OCI-LY3 (cell line): ENCODE results near the gene TSPEAR.

Experiments
- H2AFZ ChIP-seq: fragments of 200-600, 300-600 bp; shearing (Covaris generic); 2 replicates; pipeline ENCODE4 v1.6.0; 2014; ENCODE audit warnings: antibody characterized with exemption, low read depth, low read length
- H3K27ac ChIP-seq: fragments of 200-600, 300-600 bp; sonication (generic); 2 replicates; pipeline ENCODE4 v1.5.1; 2014; ENCODE audit warnings: mild to moderate bottlenecking, low read length, moderate library complexity, mixed read lengths
- H3K27me3 ChIP-seq: fragments of 200-600, 300-600 bp; sonication (generic); 2 replicates; pipeline ENCODE4 v1.6.1; 2014; ENCODE audit warnings: low read depth, low read length, mixed read lengths
- H3K36me3 ChIP-seq: fragments of 200-600, 300-600 bp; sonication (generic); replicated peaks from 2 replicates; pipeline ENCODE3; 2014; ENCODE audit warnings: low read depth, low read length, mixed read lengths
- H3K4me1 ChIP-seq: fragments of 300-600, 200-600 bp; sonication (generic); 2 replicates; pipeline ENCODE4 v1.6.1; 2014; ENCODE audit warnings: low read length, mixed read lengths
- H3K4me2 ChIP-seq: fragments of 200-600, 300-600 bp; sonication (generic); 2 replicates; pipeline ENCODE4 v1.6.1; 2014; ENCODE audit warnings: low read length, mixed read lengths
- H3K4me3 ChIP-seq: fragments of 300-600, 200-600 bp; sonication (generic); 2 replicates; pipeline ENCODE4 v1.5.1; 2014; ENCODE audit warnings: antibody characterized with exemption, mild to moderate bottlenecking, low read length, moderate library complexity
- H3K79me2 ChIP-seq: fragments of 300-600, 200-600 bp; shearing (Covaris generic); 2 replicates; pipeline ENCODE4 v1.6.1; 2014; ENCODE audit warnings: mild to moderate bottlenecking, low read length, mixed read lengths
- H3K9ac ChIP-seq: fragments of 300-600, 200-600 bp; shearing (Covaris generic); 2 replicates; pipeline ENCODE4 v1.6.0; 2014; ENCODE audit warnings: mild to moderate bottlenecking, low read length, moderate library complexity
- H3K9me3 ChIP-seq: fragments of 200-600, 300-600 bp; shearing (Covaris generic); 2 replicates; pipeline ENCODE4 v1.6.1; 2014; ENCODE audit warnings: low read length, mixed read lengths; ENCODE audit not compliant: insufficient read depth
- H4K20me1 ChIP-seq: fragments of 200-600, 300-600 bp; sonication (generic); 2 replicates; pipeline ENCODE4 v1.6.1; 2016; ENCODE audit warnings: low read length, mixed read lengths; ENCODE audit not compliant: insufficient read depth
- EZH2phosphoT487 ChIP-seq: fragments of 200-600 bp; shearing (Covaris generic); IDR thresholded peaks from 2 replicates; pipeline ENCODE4 v1.6.1; 2018; ENCODE audit warnings: antibody characterized with exemption, mixed run types, low read depth
- TF ChIP-seq, protein P1 (sequence below): fragments of 200-600, 300-600 bp; sonication (generic); IDR thresholded peaks from 2 replicates; pipeline ENCODE4 v1.5.1; 2014; ENCODE audit warnings: antibody characterized with exemption, low read length, low read depth

TSPEAR gene

DNA sequence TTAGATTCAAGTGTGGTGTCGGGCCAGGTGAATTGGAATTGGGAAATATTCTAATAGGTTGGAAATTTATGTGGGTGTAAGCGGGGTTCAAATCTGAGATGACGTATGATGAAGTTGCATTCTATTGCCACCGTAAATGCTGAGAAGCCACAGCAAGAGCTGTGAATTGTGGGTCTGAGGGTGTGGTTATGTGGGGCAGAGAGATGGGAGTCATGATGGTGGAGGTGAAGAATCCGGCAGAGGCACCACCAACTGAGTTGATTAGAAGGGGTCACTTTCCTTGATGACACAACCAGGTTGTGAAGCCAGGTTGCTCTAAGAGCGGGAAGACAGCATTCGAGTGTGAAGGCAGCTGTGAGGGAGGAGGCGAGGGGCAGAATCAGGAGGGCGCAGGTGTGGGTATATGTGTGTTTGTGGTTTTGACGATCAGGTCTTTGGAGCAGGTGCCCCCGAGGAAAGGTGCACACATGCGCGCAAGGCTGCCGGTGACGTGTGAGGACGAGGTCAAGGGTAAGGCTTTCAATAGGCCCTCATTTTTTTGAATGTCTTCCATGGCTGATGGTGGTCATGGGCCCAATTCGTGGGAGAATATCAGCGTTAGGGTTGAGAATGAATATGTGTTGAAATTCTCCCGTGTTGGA lies 237.3 kb downstream of the TSPEAR start:
- H4K20me1 ChIP-seq = no peaks in the 10 kb centered on the region
- H3K4me1 ChIP-seq = no peaks in the 10 kb centered on the region
- no peaks in the 10 kb centered on the region for H3K36me3 ChIP-seq
- H3K79me2 ChIP-seq = no peaks in the 10 kb centered on the region
- no peak for TF ChIP-seq EZH2phosphoT487
- TF ChIP-seq, protein P1, sequence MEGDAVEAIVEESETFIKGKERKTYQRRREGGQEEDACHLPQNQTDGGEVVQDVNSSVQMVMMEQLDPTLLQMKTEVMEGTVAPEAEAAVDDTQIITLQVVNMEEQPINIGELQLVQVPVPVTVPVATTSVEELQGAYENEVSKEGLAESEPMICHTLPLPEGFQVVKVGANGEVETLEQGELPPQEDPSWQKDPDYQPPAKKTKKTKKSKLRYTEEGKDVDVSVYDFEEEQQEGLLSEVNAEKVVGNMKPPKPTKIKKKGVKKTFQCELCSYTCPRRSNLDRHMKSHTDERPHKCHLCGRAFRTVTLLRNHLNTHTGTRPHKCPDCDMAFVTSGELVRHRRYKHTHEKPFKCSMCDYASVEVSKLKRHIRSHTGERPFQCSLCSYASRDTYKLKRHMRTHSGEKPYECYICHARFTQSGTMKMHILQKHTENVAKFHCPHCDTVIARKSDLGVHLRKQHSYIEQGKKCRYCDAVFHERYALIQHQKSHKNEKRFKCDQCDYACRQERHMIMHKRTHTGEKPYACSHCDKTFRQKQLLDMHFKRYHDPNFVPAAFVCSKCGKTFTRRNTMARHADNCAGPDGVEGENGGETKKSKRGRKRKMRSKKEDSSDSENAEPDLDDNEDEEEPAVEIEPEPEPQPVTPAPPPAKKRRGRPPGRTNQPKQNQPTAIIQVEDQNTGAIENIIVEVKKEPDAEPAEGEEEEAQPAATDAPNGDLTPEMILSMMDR = no peak
- 0 out of 2 replicates have a peak, but pooled peaks cover 5% of the 10 kb centered on the region for H3K27me3 ChIP-seq
- H3K9ac ChIP-seq = no peak overlapping the region
- H3K9me3 ChIP-seq = no peaks in the 10 kb centered on the region
- no peak overlapping the region for H2AFZ ChIP-seq
- no peak overlapping the region for H3K4me3 ChIP-seq
- H3K27ac ChIP-seq = no peak overlapping the region
- no peak overlapping the region for H3K4me2 ChIP-seq

DNA sequence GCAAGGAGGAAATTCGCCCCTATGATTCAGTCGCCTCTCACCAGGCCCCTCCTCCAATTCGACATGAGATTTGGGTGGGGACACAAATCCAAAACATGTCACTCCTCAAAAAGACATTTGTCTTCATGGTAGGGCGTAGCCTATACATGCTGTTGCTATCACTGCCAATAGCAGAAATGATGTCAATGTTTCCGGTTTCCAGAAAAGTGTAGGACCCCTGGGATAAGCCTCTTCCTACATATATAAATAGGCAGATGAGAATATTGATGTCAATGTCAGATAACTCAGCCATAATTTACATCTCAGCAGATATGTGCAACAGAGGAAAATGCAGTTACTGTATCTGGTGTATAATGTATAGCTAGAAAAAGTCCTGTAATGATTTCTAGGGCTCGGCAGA lies 239.4 kb downstream of the TSPEAR start:
- no peaks in the 10 kb centered on the region for H3K79me2 ChIP-seq

DNA sequence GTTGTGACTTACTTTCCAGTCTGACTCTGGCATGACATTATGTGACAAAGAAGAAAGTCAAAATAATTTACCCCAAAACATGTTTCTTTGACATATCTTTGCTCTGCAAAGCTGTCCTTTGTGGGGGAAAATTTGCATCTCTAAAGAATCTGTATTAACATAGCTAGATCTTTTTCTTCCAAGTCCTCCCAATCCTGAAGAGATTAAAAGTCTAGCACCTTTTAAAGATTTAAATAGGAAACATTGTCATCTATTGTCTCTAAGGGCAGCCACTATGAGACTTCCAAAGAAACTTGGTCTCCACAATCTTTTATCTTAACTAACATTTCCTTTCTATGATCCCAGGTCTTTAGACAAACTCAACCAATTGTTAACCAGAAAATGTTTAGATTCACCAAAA lies 240.0 kb downstream of the TSPEAR start:
- Histone ChIP-seq H3K9me3 (no peaks in the 10 kb centered on the region), H3K4me1 (no peaks in the 10 kb centered on the region), H3K9ac (no peak overlapping the region), H3K27ac (no peak overlapping the region), H3K4me2 (no peak overlapping the region), H3K27me3 (0 out of 2 replicates have a peak, but pooled peaks cover 5% of the 10 kb centered on the region), H2AFZ (no peak overlapping the region), H3K4me3 (no peak overlapping the region), H3K79me2 (no peaks in the 10 kb centered on the region), H3K36me3 (no peaks in the 10 kb centered on the region), H4K20me1 (no peaks in the 10 kb centered on the region)
- no peak for TF ChIP-seq EZH2phosphoT487
- TF ChIP-seq, protein P1 = no peak

More for the DNA sequence above, 239.4 kb downstream of the TSPEAR start:
- Histone ChIP-seq H3K4me2 (no peak overlapping the region), H3K27me3 (0 out of 2 replicates have a peak, but pooled peaks cover 5% of the 10 kb centered on the region), H3K36me3 (no peaks in the 10 kb centered on the region), H3K9me3 (no peaks in the 10 kb centered on the region), H3K27ac (no peak overlapping the region), H4K20me1 (no peaks in the 10 kb centered on the region), H3K4me1 (no peaks in the 10 kb centered on the region), H2AFZ (no peak overlapping the region), H3K4me3 (no peak overlapping the region), H3K9ac (no peak overlapping the region)
- TF ChIP-seq EZH2phosphoT487 = no peak
- TF ChIP-seq, protein P1 = no peak

DNA sequence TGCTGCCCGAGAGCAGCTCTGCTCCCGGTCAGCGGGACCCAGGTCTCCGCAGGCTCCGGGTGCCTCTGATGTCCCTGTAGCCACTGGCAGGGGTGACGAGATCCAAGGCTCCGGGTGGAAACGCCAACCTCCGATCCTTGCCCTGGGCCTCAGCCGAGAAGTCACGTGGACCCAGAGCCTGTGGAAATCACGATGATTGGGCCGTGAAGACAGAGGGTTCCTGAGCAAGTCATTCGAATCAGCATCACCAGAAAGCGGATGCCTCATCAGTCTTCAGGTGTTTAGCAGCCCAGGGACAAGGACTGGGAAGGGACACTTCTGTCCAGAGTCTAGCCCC lies 243.5 kb downstream of the TSPEAR start:
- TF ChIP-seq, protein P1 = no peak
- TF ChIP-seq EZH2phosphoT487 = no peak
- Histone ChIP-seq H2AFZ (no peak overlapping the region), H3K9ac (no peak overlapping the region), H3K27ac (no peak overlapping the region), H3K4me2 (no peak overlapping the region), H3K79me2 (no peaks in the 10 kb centered on the region), H3K36me3 (no peaks in the 10 kb centered on the region), H3K4me1 (no peaks in the 10 kb centered on the region), H3K4me3 (no peak overlapping the region), H3K27me3 (0 out of 2 replicates have a peak, but pooled peaks cover 5% of the 10 kb centered on the region), H4K20me1 (no peaks in the 10 kb centered on the region), H3K9me3 (no peaks in the 10 kb centered on the region)
